ENCODE results near the gene FTO.

Gene FTO

DNA sequence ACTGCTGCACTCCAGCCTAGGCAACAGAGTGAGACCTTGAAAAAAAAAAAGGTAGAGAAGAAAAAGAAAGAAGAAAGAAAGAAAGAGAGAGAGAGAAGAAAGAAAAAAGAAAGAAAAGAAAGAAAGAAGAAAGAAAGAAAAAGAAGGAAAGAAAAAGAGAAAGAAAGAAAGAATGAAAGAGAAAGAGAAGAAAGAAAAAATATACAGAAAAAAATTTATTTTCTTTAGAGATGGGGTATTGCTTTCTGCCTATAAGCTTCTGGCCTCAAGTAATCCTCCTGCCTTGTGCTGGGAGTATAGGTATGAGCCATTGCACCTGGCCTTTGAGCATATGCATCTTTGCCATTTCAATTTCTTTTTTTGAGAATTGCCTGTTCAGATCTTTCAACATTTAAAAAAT is 425.9 kb downstream of the FTO start:
- DNase-seq: no peak

DNA sequence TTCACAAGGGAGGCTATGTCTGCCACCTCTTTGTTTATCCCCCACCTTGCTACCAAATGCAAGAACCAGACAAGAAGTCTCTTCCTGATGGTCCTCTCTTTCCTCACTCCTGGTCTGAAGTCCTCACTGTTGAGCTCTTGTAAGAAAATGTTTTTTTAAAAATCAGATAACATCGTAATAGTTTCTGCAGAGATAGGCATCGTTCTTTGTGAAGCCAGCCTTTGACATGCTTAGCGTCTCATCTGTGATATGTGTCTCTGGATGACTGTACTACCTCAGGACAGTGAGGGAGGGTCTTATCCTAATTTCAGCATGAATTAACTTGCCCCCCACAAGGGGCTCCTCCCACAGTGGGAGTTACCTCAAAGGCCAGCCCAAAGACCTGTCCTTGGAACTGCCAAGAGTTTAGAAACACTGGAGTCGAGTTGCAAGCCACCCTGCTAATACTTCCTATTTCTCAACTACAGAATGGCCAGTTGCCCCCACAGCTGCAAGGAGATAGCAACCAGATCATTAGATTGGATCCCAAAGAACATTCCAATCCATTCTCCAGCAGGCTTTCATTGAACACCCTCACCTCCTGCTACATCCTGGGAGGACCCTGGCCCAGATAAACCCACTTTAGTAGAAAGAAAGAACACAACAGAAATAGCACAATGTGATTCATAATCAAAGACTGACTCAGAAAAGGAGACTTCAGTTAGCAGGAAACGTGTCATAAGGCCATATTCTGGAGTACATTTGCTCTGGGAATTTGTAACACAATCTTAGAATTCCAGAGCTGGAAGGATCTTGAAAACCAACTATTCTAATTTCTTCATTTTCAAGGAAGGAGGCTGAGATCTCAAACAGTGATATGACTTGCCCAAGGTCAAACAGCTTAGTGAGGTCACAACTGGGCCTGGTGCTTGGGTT is 431.7 kb downstream of the FTO start:
- no peak for DNase-seq

DNA sequence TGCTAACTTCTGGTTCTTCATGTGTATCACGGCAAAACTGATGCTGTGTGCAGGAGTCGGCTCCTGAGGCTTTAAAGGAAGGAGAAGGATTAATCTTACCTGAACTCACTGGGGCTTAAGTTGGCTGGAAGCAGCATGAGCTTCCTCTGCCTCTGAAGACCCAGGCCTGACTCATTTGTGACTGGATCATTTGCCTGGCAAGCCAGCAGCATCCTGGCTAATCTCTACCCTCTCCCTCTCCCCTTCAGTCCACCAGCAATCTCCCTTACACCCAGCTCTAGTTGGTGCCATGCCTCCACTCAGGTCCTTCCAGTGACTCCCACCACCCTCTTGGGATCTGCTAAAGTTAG is 432.3 kb downstream of the FTO start:
- no peak for DNase-seq

DNA sequence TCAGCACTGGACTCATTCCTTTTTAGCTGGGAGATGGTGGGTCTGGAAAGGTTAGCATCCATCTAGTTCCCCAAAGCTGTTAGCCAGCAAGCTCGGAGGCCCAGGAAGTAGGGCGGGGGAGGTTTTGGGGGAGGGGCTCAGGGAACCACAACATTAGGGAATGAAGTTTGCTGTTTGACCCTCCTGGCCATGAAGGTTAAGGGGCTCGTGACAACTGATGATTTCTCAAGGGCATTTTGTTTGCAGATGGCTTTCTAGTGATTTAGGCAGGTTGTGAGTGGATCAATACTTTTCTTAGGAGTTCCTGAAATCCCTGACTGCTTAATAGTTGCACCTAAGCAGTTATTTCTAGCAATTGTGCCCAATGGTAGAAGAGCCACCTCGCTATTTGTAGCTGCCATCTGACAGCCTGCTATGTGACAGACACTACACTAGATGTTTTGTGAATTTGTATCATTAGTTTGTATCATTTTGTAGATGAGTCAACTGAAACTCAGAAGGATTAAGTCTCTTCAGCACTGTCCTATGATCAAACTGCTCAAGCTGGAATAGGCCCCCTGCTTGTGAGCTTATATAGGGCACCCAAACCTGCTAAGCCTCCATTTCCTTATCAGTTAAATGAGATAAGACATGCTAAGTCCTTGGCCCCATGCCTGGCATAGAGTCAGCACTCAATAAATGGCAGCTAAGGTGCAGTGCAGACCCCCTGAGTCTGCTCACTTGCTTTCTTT is 436.3 kb downstream of the FTO start:
- DNase-seq: no peak

DNA sequence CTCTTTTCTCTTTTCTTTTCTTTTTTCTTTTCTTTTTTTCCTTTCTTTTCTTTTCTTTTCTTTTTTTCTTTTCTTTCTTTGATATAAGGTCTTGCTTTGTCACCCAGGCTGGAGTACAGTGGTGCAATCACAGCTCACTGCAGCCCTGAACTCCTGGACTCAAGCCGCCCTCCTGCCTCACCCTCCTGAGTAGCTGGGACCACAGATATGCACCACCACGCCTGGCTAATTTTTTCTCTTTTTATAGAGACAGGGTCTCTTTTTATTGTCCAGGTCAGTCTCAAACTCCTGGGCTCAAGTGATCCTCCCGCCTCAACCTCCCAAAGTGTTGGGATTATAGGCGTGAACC is 436.8 kb downstream of the FTO start:
- no peak for DNase-seq

DNA sequence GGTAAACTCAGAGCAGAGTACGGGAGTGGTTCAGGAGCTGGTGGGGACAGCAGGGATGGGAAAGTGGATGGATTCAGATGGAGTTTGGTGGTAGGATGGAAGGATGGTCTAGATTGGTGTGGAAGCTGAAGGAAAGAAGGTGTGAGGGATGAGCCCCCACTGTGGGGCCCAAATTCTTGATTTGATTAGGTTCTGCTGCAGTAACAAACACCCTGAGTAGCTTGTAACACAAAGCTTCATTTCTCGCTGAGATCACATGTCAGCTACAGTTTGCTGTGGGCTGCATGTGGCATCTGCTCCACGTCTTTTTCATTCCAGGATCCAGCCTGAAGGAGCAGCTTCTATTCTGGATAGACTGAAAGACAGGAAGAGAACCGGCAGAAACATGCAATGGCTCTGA is 438.8 kb downstream of the FTO start:
- DNase-seq: no peak

DNA sequence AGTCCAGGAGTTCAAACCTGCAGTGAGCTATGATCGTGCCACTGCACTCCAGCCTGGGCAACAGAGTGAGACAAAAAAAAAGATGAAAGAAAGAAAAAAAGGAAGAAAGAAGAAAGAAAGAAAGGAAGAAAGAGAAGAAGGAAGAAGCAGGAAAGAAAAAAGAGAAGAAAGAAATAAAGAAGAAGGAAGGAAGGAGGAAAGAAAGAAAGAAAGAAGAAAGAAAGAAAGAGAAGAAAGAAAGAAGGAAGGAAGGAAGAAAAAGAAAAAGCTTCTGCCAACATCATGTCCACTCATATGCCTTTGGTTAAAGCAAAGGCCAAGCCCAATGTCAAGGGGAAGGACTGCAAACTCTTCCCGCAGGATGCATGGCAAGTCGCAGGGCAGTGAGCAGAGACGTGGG is 439.5 kb downstream of the FTO start:
- DNase-seq: no peak

DNA sequence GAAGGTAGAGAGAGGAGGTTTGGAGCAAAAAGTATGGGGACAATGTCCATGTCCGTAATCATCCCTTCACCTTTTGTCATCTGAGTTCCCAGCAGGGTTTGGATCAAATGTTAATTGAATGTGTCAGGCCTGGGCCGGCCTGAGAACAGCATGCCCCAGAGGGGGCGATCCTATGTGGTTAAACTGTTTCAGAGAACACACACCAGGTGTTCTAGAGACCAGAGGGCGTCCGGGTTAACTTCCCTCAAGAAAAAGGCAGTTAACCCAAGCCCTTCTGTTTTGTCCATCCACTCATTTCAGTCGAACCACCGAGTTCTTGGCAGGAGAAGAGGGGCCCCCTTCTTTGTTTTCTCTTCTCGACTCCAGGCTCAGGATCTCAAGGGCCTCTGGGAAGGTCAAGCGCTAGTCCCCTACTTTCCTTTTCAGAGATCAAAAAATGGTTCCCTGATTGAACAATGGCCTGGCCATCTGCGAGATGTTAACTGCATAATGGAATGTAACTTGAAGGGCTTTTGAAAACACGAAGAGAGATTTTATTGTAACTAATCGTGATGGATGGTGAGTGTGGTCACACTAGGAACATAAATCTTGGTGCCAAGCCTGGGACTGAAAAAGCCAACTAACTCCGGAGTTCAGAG is 440.1 kb downstream of the FTO start:
- DNase-seq: no peak

DNA sequence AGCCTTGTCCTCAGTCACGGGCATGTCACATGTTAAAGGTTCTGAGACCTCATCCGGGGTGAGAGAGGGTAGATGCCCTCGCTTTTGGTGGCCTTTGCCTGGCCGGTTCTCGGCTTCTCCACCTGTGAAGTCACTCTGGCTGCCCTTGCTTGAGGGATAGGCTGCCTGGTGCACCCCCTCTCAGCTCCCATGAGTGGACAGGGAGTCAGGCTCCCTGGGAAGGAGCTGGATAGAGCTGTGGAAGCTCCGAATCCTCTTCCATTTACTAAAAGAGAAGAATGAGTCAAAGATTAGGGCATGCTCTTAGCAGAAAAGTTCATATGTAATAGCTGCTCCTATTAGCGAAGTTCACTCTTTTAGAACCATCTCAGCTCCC is 440.6 kb downstream of the FTO start:
- no peak for DNase-seq

DNA sequence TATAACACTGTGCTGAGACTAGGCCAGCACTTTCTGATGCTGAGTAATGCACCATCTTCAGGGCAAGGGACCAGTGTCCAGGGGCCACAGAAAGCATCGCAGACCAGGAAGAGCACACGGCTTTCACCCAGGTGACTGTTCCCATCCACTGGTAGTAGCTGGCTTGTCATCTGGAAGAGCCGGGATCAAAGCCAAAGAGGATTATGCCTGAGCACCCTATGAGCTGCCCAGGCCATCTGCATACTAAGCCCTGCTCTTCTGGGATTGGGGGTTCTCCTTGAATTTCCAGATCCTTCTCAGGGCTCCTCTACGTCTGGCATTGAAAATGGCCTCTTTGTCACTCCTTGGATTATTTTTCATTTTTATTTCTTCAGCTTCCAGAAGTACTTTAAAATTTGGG is 441.9 kb downstream of the FTO start:
- no peak for DNase-seq

DNA sequence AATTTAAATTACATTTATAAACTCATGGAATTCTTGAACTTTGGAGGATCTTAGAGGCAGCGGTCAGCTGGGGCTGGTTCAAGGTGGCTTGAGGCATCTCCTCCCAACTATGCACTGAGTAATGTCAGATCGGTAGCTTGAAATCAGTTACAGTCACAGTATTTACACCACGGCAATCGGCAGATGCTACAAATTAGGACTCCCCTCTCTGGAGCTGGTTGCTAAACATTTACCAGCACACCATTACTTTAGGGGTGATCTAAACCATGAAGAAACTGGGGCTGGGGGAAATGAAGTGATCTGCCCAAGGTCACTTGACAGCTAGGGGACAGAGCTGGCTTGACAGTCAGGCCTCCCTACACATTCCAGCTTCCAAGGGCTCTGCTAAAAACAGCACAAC is 445.0 kb downstream of the FTO start:
- DNase-seq: no peak

DNA sequence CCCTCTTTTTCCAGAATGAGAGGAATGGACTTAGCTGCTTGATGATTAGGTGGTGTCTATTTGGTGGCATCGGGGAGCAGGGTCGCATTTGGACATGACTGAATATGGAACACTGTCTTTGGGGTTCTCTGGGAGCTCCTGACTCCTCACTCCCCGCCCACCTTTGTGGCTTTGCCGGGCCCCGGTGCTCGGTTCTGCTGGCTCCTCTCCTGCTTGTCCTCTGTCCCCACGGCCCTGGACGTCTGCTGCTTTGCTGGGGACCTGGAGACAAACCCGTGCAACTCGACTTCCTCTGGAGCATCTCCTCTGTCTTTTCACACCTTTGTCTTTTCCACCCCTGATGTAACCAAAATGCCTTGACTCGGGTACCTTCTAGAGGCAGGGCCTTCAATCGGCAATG is 446.9 kb downstream of the FTO start:
- no peak for DNase-seq

DNA sequence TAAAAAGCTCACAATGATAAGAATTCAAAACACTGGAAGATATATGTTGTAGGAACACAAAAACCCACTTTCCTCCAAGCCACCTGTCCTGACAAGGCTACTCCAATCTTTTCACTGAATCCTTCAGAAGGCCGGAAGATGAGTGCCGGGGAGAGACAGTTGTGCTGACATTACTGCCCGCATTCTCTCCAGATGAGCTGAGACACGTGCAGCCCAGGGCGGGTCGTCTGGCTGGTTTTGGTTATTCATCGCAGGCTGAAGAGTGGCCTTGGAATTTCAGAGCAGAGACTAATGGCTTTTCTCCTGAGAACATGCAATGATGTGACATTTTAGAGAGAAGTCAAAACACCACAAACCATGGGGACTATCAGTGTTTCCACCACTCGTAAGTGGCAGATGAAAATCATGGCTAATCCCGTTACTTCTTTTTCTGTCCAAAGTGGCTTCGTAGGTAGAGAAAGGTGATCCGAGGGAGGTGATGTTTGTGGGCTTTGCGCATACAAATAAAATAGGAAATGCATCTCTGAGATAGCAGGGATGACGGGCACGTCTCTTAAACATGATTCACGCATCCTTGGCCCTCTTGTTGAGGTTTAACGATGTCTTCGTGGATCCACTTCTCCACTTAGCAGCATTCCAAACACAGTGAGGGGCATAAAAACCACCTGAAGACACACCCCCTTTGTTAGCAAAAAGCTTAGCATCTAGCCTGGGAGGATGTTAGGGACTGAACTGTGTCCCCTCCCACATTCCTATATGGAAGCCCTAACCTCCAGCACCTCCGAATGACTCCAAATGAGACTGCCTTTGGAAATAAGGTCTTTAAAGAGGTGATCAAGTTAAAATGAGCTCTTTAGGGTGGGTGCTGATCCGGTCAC is 448.6 kb downstream of the FTO start:
- no peak for DNase-seq

DNA sequence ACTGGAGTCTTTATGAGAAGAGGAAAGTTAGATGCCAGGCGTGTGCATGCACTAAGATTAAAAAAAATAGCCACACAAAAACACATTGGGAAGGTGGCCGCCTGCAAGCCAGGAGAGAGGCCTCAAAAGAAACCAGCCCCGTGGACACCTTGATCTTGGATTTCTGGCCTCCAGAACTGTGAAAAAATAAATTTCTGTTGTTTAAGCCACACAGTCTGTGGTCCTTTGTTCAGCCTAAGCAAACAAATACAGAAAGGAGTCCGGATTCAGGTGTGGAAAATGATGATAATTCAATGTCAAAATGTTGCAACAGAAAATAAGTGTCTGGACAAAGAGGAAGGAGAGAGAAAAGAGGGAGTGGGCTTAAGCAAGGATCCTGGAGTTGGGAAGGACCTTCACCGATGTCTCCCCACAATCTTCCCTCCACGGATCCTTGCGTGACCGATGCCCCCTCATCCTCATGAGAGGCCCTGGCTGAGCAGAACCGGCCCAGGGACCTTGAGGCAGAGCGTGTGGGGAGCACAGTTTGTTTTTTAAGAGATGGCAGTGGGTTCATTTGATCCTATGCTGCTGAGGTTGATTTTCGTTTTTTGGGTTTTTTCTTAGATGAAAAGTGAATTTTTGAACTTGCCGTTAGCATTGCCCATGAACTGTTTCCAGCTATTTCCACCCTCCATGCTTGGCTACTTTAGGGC is 449.4 kb downstream of the FTO start:
- no peak for DNase-seq

DNA sequence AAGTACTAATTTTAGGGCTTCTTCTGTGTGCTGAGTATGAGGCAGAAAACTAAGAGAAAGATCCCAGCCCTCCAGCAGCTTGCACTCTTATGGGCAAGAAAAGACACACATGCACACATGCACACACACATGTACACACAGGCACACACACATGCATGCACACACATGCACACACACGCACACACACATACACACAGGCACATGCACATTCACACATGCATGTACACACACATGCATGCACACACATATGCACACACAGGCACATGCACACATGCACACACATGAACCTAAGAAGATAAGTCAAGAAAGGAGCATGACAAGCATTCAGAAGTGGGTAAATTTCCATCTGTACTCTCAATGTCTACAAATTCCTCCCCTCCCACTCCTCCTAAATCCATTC is 452.4 kb downstream of the FTO start:
- DNase-seq: no peak

DNA sequence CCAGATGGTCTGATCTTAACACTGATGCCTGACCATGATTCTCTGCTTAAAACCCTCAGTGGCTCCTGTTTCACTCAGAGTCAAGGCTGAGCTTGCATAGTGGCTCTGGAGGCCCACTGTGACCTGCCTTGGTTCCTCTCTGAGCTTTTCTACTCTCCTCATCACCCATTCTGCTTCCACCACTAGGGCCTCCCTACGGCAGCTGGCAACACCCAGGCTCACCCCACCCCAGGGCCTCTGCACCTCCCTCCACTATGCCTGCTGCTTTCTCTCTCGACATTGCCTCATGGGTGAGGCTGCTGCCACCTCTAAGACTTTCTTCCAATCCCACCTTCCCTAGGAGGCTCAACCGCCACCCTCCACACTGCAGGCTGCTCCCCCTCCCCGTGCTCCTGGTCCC is 455.0 kb downstream of the FTO start:
- no peak for DNase-seq

DNA sequence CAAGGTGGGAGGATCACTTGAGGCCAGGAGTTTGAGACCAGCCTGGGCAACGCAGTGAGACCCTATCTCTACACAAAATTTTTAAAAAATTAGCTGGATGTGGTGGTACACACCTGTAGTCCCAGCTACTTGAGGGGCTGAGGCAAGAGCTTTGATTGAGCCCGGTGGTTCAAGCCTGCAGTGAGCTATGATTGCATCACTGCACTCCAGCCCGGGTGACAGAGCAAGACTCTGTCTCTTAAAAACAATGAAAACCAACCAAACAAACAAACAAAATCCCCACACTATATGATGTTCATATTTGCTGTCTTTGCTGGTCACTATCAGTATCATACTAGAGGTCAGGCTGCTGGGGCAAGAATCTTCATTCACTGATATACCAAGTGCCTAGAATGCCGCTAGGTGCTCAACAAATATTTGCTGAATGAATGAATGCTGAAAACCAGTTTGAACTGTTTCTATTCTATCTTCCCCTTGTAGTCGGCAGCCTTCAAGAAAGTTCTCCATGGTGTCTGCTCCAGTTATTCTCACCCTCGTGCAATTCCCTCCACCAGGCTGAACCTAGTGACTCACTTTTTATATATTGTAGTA is 455.6 kb downstream of the FTO start:
- DNase-seq: no peak

DNA sequence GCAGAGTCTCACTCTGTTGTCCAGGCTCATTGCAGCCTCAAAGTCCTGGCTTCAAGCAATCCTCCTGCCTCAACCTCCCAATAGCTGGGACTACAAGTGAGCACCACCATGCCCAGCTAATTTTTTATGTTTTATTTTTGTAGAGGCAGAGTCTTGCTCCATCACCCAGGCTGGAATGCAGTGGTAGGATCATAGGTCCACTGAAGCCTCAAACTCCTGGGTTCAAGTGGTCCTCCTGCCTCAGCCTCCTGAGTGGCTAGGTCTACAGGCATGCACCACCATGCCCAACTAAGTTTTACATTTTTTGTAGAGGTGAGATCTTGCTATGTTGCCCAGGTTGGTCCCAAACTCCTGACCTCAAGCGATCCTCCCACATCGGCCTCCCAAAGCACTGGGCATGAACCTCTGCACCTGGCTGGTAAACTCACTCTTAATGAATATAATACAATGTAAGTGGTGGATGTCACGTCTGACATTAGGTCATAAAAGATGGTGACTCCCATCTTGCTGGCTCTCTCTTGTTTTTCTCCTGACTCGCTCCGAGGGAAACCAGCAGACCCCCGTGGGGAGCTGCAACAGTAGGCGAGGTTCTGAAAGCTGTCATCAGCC is 456.4 kb downstream of the FTO start:
- no peak for DNase-seq

DNA sequence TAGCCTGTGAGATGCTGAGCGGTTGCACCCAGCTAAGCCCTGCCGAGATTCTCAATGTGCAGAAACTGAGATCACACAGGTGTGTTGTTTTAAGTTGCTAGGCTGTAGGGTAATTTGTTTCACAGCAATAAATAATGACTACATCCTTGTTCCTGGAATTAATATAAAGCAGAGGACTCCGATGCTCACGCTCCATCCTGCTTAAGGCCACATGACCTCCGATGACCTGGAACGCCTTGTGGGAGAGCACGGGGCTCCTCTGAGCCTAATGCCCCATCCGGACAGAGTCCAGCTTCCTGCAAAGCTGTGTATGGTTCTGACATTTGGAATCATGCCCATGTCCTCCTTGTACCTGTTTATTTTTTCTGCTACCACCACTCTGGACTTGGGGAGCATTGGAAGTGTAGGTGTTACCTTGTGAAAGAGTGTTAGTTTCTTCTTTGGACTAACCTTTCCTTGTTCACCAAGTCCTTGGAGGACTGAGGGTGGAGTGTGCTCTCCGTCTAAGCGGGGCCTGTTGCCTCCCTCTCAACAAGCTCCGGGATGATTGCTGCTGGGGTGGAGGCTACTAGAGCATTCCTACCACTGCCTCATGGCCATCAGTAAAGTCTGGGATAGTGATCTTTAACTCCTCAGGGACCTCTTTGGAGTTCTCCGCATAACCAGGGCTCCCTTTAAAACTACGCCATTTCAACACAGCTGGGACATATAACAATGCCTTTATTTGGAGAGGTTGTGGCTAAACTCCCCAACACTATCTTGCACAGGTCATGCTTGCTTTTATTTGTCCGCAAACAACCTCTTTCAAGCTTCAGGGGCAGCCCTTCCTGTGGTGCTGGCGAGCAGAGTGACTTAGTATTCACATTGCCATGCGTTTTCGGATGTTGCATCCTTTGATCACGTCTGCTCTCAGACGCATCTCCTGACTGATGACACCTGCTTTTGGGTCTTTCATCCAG is 457.3 kb downstream of the FTO start:
- DNase-seq: no peak

DNA sequence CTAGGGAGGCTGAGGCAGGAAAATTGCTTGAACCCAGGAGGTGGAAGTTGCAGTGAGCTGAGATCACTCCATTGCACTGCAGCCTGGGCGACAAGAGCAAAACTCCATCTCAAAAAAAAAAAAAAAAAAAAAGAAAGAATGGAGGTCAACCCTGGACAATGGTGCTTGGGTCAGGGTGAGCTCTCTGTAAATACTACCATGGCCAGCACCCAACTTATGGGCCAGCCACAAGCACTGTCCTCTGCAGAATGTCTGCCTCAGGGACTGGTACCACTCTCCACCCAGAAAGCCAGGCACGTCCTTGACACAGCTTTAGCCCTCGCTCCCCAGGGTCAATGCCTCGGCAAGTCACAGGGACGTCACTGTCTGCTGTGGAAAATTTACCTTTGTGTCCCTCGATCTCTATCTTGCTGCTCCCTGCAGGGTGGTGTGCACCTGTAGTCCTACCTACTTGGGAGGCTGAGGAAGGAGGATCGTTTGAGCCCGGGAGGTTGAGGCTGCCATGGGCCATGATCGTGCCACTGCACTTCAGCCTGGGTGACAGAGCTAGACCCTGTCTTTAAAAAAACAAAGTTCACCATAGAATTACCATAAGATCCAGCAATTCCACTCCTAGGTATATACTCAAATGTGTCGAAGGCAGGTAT is 459.4 kb downstream of the FTO start:
- no peak for DNase-seq

Data from C1 segment of cervical spinal cord (tissue), 14 donors.